ENCODE measurements around the gene GSK3A.

The GSK3A gene

DNA sequence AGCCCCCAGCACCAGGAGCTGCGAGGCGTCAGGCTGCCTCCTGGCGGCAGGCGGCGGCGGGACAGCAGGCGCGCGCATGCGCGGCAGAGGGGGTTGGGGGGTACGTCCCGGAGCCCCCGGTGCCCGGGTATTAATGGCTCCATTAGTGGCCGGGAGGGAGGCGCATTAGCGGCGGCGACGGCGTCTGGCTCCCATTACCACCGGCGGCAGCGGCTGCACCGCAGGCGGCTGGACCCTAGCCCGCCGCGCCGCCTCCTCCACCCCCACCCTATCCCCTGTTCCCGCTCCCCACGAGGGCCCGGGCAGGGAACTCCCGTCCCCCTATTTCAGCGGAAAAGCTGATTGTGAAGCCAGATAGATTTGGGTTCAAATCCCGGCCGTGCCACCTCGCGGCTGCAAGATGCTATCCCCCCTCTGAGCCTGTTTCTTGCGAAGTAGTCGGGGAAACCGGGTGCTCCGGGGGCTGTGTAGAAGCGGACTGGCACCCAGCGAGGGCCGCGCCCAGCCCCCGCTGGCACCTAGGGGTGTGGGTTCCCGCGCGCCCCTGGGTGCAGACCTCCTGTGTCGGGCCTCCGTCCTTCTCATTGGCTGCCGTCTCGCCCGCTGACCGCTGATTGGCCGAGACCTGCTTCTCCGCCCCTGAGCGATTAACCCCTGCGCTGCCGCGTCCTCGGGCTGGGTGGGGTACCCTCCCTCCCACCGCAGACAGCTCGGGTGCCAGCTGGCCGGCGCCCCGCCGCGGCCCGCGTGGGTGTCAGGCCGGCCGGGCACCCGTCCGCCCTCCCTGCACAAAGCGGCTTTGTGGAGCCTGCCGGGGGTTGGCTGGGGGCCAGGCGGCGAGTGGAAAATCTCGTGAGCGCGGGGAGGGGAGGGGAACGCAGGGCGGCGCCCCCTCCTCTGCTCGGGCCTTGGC is 37.8 kb upstream of the GSK3A start:
- FAIRE-seq = no peak

DNA sequence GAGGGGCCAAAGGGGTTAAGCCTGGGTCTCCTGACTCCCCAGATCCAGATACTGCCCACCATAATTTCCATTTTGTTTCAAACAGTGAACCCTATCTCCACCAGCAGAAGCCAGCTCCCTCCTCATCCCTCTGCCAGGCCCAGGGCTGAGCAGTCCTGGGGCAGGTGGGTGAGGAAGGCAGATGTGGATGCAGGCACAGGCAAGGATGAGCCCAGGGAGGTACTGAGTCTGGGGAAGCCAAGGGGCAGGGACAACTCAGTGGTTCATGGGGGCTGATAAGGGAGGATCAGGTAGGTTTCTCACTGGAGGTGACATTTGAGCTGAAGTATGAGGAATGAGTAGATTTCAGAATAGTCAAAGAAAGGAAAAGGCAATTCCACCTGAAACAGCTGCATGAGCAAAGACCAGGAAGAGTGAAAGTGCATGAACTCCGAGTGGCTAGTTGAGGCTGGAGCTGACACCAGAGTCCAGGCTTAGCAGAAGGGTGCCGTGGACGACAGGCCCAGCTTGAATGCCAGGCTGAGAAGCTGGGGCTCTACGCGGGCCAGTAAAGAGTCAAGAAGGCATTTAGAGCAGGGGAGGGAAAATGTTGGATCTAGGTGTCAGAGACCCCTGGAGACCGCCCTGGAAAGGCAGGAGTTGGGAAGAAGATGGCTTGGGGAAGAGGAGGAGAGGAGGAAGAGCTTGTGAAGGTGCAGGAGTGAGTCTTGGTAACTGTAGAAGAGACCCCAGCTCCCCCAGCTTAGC is 36.9 kb upstream of the GSK3A start:
- no peak for FAIRE-seq

DNA sequence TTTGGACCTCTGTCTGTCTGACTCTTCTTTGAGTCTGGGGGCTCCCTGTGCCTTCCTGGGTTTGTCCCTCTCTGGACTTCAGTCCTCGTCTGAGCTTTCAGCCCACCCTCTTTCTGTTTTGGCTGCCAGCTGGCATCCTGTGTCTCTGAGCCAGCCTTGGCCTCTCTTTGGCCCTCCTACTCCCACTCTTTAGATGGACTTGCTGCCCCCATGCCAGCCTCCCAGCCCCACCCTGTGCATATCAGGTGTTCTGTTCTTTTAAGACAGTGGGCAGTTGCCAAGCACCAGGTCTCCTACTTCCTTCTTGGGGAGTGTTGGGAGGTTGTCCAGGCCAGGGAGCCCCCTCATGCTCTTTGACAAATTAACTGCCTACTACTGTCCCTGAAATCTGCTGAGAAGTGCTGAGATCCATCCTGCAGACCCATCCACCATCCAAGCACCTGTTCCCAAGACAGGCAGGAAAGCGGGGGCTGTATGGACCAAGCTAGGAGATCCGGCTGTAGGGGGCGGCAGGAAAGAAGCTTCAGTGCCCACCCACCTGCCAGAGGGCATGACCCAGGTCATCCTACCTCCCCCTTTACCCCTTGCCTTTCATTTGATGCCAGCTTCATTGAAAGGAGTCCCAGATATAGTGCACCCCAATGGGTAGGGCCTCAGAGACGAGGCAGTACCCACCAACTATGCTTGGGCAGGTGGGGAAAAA is 36.2 kb upstream of the GSK3A start:
- FAIRE-seq = no peak

DNA sequence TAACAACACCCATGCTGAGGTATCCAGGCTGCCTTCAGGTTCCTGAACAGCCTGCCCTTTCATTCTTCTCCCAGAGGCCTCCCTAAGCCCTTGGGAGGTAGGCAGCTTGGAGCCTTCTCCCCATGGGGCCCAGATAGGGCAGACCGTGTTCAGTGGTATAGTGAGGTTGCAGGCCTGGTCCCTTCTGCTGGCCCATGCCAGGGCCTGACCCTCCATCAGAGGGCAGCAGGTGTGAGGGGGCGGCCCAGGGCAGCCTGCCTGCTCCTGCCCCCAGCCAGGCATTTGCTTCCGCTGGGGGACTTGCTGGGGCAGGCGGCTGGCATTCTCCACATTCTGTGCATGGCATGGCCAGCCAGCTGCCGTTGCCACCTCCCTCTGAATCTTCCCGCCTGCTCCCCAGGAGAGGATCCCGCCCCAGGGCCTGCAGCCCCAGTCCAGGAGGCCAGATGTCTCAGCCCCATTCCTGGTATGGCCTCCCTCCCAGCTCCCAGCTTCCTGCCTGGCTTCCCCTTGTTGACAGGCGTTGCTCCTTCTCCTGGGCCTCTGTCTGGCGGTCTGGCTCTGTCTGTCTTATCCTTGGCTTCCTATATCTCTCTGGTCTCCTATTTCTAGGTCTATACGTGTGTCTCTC is 35.5 kb upstream of the GSK3A start:
- no peak for FAIRE-seq

DNA sequence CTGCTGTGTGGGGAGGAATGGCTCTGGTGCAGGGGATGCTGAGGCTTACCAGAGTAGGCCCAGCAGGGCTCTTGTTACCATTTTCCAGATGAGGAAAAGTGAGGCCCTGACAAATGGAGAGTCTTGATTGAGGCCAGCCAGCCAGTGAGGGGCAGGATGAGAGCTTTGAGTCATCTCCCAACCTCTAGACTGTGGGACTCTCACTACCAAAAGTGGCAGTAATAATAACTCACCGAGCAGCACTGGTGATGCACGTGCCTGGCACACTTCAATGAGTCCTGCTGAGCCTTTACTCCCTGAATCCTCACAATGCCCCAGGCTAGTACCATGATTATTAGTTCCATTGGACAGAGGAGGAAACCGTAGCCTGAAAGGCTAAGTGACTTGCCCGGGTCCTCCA is 34.4 kb upstream of the GSK3A start:
- FAIRE-seq = no peak

DNA sequence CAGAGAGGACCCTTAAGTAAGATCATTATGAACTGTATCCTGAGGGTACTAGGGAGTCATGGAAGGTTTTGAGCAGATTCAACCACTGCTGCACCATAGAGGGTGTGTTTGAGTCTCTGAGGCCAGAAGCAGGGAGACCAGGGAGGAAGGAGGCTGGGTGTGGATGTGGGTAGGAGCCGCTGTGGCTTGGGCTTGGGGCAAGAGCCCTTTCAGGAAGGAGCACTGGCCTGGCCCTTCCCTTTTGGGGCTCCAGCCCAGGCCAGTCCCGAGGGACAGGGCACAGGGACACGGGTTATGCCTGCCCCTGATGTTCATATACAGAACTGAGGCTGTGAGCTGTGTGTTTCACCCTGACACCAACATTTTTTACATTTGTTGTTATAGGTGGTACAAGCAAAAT is 33.9 kb upstream of the GSK3A start:
- no peak for FAIRE-seq

DNA sequence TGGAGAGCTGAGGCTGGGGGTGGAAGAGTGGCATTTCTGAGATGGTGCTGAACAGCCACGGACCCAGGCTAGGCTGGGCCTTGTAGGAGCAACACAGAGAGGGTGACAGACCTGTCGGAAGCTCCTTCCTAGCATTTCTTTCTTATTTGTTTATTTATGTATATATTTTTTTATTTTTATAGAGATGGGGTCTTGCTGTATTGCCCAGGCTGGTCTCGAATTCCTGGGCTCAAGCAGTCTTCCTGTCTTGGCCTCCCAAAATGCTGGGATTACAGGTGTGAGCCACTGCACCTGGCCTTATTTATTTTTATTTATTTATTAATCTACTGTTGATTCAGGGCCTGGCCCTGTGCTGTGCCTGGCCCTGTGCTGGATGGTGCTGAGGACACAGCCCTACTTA is 33.1 kb upstream of the GSK3A start:
- no peak for FAIRE-seq

DNA sequence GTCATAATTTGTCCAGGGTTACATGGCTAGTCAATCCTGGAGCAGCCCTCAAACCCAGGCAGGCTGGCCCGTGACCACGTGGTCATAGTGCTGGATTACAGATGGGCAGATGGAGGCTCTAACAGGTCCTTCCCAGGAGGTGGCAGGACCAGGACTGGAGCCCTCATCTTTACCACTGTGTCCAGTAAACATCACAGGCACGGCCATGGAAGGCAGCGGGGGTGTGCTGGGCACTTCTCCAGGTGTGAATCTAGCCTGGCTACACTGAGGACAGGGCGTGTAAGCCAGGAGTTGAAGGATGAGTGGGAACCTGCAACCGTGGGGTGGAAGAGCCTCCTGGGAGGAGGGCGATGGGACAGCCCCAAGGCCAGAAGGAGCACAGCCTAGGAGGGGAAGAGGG is 32.7 kb upstream of the GSK3A start:
- FAIRE-seq = no peak

DNA sequence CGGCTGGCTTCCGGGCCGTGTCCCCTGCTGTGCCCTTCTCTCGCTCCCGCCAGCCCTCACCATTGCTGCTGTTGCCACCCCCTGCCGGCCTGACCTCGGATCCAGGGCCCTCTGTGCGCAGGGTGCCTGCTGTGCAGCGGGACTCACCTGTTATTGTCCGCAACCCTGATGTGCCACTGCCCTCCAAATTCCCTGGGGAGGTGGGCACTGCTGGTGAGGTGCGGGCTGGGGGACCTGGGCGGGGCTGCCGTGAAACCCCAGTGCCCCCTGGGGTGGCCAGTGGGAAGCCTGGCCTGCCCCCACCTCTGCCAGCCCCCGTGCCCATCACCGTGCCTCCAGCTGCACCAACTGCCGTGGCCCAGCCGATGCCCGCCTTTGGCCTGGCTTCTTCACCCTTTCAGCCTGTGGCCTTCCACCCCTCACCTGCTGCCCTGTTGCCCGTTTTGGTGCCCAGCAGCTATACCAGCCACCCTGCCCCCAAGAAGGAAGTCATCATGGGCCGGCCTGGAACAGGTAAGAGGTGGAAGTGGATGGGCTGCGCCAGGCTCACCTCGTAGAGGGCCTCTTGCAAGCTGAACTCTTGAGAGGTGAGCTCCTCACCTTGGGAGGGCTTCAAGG is 31.8 kb upstream of the GSK3A start:
- no peak for FAIRE-seq

DNA sequence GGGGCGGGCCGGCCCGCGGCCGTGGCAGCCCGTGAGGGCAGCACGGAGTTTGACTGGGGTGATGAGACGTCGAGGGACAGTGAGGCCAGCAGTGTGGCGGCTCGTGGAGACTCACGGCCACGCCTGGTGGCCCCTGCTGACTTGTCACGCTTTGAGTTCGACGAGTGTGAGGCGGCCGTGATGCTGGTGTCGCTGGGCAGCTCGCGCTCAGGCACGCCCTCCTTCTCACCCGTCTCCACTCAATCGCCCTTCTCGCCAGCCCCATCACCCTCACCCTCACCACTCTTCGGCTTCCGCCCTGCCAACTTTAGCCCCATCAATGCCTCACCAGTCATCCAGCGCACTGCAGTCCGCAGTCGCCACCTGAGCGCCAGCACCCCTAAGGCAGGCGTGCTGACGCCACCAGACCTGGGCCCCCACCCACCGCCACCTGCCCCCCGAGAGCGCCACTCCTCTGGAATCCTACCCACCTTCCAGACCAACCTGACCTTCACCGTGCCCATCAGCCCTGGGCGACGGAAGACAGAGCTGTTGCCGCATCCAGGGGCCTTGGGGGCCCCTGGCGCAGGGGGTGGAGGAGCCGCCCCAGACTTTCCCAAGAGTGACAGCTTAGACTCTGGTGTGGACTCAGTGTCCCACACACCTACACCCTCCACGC is 31.1 kb upstream of the GSK3A start:
- FAIRE-seq = no peak

DNA sequence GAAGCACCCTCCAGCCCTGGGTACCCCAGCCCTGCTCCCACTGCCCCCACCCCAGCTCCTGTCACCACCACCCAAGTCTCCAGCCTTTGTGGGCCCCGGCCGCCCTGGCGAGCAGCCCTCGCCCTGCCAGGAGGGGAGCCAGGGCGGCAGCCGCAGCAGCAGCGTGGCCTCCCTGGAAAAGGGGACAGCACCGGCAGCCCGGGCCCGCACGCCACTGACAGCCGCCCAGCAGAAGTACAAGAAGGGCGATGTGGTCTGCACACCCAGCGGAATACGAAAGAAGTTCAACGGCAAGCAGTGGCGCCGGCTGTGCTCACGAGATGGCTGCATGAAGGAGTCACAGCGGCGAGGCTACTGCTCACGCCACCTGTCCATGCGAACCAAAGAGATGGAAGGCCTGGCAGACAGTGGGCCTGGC is 30.6 kb upstream of the GSK3A start:
- no peak for FAIRE-seq

DNA sequence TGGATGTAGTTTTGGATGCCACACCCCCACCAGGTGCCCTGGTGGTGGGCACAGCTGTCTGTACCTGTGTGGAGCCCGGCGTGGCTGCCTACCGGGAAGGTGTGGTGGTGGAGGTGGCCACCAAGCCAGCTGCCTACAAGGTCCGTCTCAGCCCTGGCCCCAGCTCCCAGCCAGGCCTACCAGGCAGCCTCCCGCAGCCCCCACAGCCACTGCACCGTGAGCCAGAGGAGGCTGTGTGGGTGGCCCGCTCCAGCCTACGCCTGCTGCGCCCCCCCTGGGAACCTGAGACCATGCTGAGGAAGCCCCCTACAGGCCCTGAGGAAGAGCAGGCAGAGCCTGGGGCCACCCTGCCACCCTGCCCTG is 30.1 kb upstream of the GSK3A start:
- FAIRE-seq = no peak

DNA sequence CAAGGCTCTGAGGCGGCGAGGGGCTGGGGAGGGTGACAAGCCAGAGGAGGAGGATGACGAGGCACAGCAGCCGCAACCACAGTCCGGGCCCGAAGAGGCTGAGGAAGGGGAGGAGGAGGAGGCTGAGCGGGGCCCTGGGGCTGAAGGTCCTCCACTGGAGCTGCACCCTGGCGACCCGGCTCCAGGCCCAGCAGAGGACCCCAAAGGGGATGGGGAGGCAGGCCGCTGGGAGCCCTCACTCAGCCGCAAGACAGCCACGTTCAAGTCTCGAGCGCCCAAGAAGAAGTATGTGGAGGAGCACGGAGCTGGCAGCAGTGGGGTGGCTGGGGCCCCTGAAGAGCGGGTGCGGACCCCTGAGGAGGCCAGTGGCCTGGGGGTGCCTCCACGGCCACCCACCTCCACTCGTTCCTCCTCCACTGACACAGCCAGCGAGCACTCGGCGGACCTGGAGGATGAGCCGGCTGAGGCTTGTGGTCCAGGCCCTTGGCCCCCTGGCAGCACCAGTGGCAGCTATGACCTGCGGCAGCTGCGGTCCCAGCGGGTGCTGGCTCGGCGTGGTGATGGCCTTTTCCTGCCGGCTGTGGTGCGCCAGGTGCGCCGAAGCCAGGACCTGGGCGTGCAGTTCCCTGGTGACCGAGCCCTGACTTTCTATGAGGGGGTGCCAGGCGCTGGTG is 29.6 kb upstream of the GSK3A start:
- no peak for FAIRE-seq

DNA sequence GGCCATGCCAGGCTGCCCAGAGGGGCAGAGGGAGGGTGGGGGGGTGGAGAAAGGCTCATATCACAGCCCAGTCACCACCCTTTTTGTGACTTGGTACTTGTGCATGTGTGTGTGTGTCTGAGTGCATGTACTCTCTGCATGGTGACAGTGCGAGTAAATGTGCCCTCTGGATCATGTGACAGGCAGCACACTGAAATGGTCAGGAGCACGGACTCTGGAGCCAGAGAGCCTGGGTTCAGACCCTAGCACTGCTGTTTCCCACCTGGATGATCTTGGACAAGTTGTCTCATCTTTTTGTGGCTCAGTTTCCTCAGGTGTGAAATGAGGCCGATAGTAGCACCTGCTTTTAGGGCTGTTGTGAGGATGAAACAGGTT is 28.6 kb upstream of the GSK3A start:
- FAIRE-seq = no peak

DNA sequence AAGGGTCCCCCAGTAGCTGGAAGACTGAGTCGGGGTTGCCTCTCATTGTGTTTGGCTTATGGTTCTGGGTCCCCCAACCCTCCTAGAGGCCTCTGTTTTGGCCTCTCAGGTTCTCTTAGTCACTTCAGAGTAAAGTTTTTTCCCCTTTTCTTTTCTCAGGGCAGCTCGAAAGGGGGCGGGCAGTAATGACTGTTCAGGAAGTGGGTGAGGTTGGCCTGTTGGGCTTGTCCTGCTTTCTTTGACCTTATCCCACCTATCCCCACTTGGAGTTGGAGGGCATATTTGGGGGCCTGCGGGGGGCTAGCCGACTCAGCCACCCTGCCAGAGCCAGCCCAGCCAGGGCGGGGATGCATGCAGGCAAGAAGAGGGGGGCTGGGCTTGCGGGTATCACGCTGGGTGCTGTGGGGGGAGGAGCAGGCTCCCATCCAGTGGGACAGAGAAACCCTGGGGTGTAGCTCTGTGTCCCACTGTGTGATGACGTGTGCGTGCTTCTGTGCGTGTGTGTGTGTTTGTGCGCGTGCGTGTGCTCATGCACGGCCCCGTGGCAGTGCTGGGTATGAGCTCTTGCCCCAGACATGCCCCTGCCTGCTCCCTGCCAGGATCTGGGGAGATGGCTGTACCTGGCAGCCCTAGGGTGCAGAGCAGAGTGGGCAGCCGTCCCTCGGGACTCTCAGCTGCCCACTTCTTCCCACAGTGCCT is 28.1 kb upstream of the GSK3A start:
- FAIRE-seq = no peak

DNA sequence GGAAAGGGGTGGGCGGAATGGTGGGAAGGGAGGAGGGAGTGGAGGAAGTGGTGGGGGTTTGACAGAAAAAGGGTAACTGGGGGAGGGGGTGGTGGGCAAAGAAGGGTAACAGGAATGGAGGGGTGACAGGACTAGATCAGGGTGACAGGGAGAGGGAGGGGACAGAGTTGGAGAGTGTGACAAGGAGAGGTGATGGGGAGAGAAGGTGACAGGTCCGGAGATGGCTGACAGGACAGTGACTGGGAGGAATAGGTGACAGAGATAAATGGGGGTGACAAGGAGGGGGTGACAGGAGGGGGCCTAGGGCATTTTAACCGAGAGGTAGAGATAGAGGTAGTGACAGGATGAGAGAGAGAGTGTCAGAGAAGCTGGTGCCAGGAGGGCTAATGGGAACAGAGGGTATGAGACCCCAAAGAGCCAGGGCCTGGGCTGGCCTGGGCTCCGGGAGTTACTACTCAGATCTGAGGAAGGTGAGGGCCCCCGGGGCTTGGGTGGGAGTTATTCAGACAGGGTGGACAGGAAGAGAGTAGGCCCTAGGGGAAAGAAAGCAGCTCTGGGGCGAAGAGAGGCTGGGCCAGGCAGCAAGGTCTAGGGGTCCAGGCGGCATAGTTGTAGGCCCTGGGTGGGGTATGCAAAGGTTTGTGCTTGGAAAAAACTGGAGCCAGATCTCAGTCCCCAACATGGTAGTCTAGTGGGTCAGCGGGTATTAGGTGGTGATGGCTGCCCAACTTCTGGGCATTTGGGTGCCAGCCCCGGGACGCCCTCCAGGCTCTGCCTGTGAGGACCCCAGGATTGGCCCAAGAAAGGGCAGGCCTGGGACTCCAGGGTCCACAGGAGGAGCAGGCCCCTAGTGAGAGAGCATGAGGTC is 27.3 kb upstream of the GSK3A start:
- no peak for FAIRE-seq

DNA sequence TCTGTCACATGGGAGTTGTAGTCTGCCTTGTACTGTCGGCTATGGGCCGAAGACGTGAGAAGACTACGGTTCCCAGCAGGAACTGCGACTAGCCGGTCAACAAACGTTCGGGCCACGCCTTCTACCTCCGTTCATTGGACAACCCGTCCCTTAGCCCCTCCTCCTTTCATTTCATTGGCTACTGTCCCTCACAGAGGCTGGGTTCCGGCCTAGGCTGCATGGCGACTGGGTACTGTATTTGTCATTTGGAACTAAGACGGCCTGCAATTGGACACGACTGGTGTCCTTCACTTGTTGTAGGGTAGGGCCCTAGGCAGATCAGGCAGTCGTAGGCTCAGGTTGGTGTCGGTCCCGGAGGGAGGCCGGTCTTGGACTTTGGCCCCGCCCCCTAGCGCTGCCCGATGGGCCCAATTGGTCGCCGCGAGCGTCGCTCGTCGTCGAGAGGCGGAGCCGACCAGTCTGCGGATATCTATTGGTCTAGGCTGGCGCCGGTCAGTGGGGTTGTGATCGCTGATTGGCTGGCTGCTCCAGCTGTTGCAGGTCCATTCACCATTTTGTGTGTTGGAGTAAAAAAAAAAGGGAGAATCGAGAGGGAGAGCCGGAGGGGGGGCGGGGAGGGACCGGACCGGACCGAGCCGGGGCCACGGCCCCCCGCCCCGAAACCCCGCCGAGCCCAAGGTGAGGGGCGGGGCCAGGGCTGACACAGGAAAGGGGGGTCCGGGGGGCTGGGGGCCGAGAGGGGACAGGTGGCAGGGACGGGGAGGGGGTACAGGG is 26.5 kb upstream of the GSK3A start, which contains the start of gene CIC:
Gene CIC (plus strand): TSS at position 549 of the 774 bp plus-strand sequence. CDS start 2,532 bp downstream, outside the sequence.
- FAIRE-seq = peak; percentile 97

DNA sequence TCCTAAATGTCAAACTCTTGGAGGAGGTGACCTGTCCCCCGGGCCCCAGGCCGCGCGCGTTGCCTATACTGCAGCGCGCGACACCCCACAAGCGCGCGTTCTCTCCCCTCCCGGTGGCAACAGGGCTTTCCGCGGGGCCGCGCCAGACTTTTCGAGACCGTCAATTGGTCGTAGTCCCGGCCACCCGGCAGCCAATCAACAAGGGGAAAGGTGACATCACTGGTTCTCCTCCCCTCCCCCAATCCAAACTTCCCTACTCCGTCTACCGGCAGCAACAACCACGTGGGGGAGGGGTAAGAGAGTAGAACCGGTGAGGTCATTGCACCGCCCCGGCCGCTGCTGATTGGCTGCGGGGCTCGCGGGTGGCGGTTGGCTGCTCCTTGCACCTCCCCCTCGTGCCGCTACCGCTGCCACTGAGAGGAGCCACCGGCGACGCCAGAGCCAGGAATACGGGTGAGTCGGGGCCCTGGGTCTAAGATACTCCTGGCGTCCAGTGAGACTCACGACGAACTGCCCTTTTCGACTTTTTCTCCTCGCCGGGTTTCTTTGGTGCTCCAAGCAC is 25.8 kb upstream of the GSK3A start:
- peak; percentile 92 for FAIRE-seq
